Nucleus accumbens (tissue), 56 donors: ENCODE measurements around the gene THAP6.
"Not testable (repeated sequence)": the region's sequence is repeated elsewhere in the genome, so short reads cannot be mapped to it uniquely, and the experiment has no call there.

Source experiments
- DNase-seq, 56 donors: peaks; one replicate each; lab custom pipeline; 2025; lab: John Stamatoyannopoulos, UW

The THAP6 gene

DNA sequence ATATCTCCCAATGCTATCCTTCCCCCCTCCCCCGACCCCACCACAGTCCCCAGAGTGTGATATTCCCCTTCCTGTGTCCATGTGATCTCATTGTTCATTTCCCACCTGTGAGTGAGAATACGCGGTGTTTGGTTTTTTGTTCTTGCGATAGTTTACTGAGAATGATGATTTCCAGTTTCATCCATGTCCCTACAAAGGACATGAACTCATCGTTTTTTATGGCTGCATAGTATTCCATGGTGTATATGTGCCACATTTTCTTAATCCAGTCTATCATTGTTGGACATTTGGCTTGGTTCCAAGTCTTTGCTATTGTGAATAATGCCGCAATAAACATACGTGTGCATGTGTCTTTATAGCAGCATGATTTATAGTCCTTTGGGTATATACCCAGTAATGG, 5.2 kb downstream of the THAP6 start:
- not testable (repeated sequence) for DNase-seq

GRCh38 chr4:75525086-75525485, 10.8 kb downstream of the THAP6 start:
- no peak for DNase-seq

GRCh38 chr4:75525910-75526309, 11.6 kb downstream of the THAP6 start:
- DNase-seq = no peak

DNA sequence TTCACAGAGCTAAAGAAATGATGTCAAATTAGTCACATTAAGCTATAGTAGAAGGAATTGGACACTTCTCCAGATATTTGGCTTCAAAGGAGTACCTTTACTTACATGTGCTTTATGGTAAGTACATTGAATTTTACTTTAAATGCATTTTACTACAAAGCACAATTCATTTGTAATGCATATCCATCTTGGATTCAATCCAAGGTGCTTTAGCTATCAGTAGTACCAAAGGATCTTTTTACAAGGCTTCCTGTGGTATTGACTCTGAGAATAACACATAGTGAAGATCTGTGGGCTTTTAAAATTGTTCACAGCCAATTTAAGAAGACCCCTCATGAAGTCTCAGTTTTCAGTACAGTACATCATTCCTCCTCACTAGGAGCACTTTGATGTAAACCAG, 13.2 kb downstream of the THAP6 start:
- no peak for DNase-seq

GRCh38 chr4:75530556-75531322, 16.5 kb downstream of the THAP6 start:
- DNase-seq = no peak

DNA sequence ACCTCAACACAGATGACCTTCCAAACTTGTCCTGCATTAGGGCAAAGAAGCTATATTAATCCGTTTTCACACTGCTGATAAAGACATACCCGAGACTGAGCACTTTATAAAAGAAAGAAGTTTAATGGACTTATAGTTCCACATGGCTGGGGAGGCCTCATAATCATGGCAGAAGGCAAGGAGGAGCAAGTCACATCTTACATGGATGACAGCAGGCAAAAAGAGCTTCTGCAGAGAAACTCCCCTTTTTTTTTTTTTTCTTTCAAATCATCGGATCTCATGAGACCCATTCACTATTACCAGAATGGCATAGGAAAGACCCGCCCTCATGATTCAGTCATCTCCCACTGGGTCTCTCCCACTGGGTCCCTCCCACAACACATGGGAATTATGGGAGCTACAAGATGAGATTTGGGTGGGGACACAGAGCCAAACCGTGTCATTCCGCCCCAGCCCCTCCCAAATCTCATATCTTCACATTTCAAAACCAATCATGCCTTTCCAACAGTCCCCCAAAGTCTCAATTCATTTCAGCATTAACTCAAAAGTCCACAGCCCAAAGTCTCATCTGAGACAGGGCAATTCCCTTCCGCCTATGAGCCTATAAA, 17.4 kb downstream of the THAP6 start:
- not testable (repeated sequence) for DNase-seq

DNA sequence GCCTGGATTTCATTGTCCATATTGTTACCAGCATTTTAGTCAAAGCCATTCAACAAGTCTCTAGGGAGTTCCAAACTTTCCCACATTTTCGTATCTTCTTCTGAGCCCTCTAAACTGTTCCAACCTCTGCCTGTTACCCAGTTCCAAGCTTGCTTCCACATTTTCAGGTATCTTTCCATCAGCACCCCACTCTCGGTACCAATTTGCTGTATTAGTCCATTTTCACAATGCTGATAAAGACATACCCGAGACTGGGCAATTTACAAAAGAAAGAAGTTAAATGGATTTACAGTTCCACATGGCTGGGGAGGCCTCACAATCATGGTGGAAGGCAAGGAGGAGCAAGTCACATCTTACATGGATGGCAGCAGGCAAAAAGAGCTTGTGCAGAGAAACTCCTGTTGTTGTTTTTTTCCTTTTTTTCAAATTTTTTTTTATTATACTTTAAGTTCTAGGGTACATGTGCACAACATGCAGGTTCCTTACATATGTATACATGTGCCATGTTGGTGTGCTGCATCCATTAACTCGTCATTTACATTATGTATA, 19.1 kb downstream of the THAP6 start:
- not testable (repeated sequence) for DNase-seq

DNA sequence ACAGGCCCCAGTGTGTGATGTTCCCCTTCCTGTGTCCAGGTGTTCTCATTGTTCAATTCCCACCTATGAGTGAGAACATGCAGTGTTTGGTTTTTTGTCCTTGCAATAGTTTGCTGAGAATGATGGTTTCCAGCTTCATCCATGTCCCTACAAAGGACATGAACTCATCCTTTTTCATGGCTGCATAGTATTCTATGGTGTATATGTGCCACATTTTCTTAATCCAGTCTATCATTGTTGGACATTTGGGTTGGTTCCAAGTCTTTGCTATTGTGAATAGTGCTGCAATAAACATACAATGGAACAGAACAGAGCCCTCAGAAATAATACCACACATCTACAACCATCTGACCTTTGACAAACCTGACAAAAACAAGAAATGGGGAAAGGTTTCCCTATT, 19.7 kb downstream of the THAP6 start:
- DNase-seq = not testable (repeated sequence)

DNA sequence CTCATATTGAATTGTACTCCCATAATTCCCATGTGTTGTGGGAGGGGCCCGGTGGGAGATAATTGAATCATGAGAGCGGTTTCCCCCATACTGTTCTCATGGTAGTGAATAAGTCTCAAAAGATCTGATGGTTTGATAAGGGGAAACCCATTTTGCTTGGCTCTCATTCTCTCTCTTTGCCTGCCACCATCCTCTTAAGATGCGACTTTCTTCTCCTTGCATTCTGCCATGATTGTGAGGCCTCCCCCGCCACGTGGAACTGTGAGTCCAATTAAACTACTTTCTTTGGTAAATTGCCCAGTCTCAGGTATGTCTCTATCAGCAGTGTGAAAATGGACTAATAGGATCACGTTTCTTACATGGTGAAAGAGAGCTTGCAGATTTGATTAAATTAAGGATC, 23.0 kb downstream of the THAP6 start:
- DNase-seq = not testable (repeated sequence)

GRCh38 chr4:75542824-75543223, 28.6 kb downstream of the THAP6 start:
- DNase-seq = no peak

DNA sequence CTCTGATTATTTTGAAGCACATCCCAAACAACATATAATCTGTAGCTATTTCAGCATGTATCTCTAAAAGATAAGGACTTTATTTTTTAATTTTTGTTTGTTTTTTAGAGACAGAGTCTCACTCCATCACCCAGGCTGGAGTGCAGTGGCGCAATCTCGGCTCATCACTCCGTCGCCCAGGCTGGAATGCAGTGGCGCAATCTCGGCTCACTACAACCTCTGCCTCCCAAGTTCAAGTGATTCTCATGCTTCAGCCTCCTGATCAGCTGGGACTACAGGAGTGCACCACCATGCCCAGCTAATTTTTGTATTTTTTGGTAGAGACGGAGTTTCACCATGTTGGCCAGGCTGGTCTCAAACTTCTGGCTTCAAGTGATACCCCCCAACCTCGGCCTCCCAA, 29.9 kb downstream of the THAP6 start:
- DNase-seq = not testable (repeated sequence)

- DNase-seq = no peak
These were observed 30.6 kb downstream of the THAP6 start for GRCh38 chr4:75544870-75545269.

- no peak for DNase-seq
These were observed 31.3 kb downstream of the THAP6 start for GRCh38 chr4:75545526-75545925.

- DNase-seq = peak in 4 of 56 donors; percentile 0 to 10 (median 3)
These were observed 33.5 kb downstream of the THAP6 start for GRCh38 chr4:75547647-75548387.

GRCh38 chr4:75549019-75549418, 34.7 kb downstream of the THAP6 start:
- DNase-seq = no peak

- DNase-seq = no peak
These were observed 38.2 kb downstream of the THAP6 start for GRCh38 chr4:75552452-75552851.

DNA sequence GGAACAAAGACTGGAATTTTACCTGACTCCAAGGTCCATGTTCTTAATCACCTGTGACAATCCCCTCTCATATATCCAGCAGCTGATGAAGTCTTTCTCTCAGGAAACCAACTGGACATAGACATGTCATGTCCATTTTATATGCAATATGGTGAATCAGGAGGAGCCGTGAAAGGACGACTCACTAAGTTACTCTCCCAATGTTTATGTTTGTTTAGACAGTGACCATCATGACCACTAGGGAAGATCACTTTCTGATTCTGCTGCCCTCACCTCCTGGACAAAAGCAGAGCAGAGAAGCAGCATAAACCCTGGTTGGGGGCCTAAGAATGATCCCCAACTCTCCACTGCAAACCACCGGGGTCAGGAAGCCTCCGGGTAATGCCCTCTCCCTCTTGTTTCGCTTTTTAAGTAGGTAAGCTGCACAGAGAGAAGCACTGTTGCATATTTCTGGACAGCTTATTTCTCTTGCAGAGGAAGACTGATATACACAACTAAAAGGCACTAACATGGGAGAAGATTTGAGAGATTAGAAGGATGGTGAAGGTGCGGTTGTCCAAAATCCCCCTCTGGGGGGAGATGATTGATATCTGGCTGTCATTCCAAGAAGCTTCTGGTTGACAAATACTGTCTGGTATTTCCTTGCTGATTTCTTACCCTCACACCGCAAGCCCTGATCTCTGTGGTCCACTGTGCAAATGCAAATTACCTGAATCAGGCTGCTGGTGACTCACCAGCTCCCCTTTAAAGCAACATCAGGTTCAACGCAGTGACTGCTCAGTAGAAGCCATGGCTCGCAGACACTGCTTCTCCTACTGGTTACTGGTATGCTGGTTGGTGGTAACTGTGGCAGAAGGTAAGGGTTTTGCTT, 41.3 kb downstream of the THAP6 start, which contains the start of gene ODAPH:
Gene ODAPH (plus strand): TSS at position 773 of the 871 bp plus-strand sequence. CDS start 17 bp downstream, at position 790.
- no peak for DNase-seq

GRCh38 chr4:75557696-75558095, 43.4 kb downstream of the THAP6 start:
- DNase-seq = no peak

GRCh38 chr4:75561789-75562188, 47.5 kb downstream of the THAP6 start:
- no peak for DNase-seq

DNA sequence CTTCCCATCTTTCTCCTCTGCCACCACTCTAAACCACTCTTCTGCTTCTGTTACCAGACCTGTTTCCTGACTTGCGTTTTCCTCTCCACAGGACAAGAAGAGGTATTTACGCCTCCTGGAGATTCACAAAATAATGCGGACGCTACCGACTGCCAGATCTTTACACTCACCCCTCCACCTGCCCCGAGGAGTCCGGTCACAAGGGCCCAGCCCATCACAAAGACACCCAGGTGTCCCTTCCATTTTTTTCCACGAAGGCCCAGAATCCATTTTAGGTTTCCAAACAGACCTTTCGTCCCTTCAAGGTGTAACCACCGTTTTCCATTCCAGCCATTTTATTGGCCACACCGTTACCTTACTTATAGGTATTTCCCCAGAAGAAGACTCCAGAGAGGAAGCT, 49.8 kb downstream of the THAP6 start:
- DNase-seq = no peak
